SU-DHL-6 (cell line): ENCODE measurements around the gene SMOC2.

Experiments
- H2AFZ ChIP-seq: fragments of 200-600 bp; sonication (generic); 2 replicates; pipeline ENCODE4 v1.6.1; 2014; ENCODE audit warnings: low read depth, mild to moderate bottlenecking, moderate library complexity, mixed read lengths, antibody characterized with exemption, low read length; ENCODE audit not compliant: severe bottlenecking
- H3F3A ChIP-seq: fragments of 200-600 bp; shearing (Covaris generic); 2 replicates; pipeline ENCODE4 v1.6.0; 2016; ENCODE audit warnings: antibody characterized with exemption, mild to moderate bottlenecking; ENCODE audit not compliant: insufficient read depth
- H3K27ac ChIP-seq: fragments of 200-600 bp; sonication (generic); 2 replicates; pipeline ENCODE4 v1.5.1; 2016; ENCODE audit warnings: low read depth, mild to moderate bottlenecking, low read length, moderate library complexity, mixed read lengths
- H3K27me3 ChIP-seq: fragments of 200-600 bp; sonication (generic), shearing (Covaris generic); 2 replicates; pipeline ENCODE4 v1.6.0; 2014; ENCODE audit warnings: mild to moderate bottlenecking, low read length
- H3K36me3 ChIP-seq: fragments of 200-600 bp; sonication (generic); 2 replicates; pipeline ENCODE4 v1.6.1; 2014; ENCODE audit warnings: mild to moderate bottlenecking, low read length, mixed read lengths
- H3K4me2 ChIP-seq: fragments of 300-600, 200-600 bp; shearing (Covaris generic), sonication (generic); 2 replicates; pipeline ENCODE4 v1.6.0; 2014; ENCODE audit warnings: low read length, low read depth, mild to moderate bottlenecking; ENCODE audit not compliant: poor library complexity, severe bottlenecking
- H3K4me3 ChIP-seq: fragments of 200-600 bp; sonication (generic); 2 replicates; pipeline ENCODE4 v1.5.1; 2014; ENCODE audit warnings: antibody characterized with exemption, low read length, mild to moderate bottlenecking, mixed read lengths; ENCODE audit not compliant: insufficient read depth, poor library complexity, severe bottlenecking
- H3K79me2 ChIP-seq: fragments of 200-600 bp; sonication (generic); 2 replicates; pipeline ENCODE4 v1.6.1; 2014; ENCODE audit warnings: mild to moderate bottlenecking, low read length, moderate library complexity; ENCODE audit not compliant: insufficient read depth
- H3K9ac ChIP-seq: fragments of 200-600 bp; sonication (generic); 2 replicates; pipeline ENCODE4 v1.7.0; 2014; ENCODE audit warnings: mild to moderate bottlenecking, low read length
- H3K9me2 ChIP-seq: fragments of 200-600 bp; sonication (generic); replicated peaks from 2 replicates; pipeline ENCODE4 v1.6.1; 2014; ENCODE audit warnings: low read length; ENCODE audit not compliant: insufficient read depth
- H3K9me3 ChIP-seq: fragments of 200-600 bp; sonication (generic); 2 replicates; pipeline ENCODE4 v1.6.1; 2014; ENCODE audit warnings: low read length, mixed read lengths; ENCODE audit not compliant: insufficient read depth
- H4K20me1 ChIP-seq: fragments of 200-600 bp; sonication (generic); 2 replicates; pipeline ENCODE4 v1.6.1; 2014; ENCODE audit warnings: low read depth, mild to moderate bottlenecking, antibody characterized with exemption, low read length, moderate library complexity, mixed read lengths
- CTCF ChIP-seq: fragments of 200-600 bp; sonication (generic); IDR thresholded peaks from one replicate; pipeline ENCODE4 v1.5.1; 2017; ENCODE audit warnings: antibody characterized with exemption, mild to moderate bottlenecking, low read length, moderate library complexity; ENCODE audit not compliant: insufficient read depth, poor library complexity, severe bottlenecking
- EZH2phosphoT487 ChIP-seq: fragments of 200-600 bp; sonication (generic), shearing (Covaris generic); conservative IDR thresholded peaks from 2 replicates; pipeline ENCODE4 v1.6.1; 2018; ENCODE audit warnings: mild to moderate bottlenecking, antibody characterized with exemption, low read length, moderate library complexity, mixed read lengths

Gene SMOC2

GRCh38 chr6:168678588-168678987 is 237.6 kb downstream of the SMOC2 start:
- TF ChIP-seq EZH2phosphoT487 (no peak), CTCF (no peak)
- no peak overlapping the region for H3K4me3 ChIP-seq
- H4K20me1 ChIP-seq = no peaks in the 10 kb centered on the region
- H3K9me3 ChIP-seq = no peaks in the 10 kb centered on the region
- H3K79me2 ChIP-seq = no peaks in the 10 kb centered on the region
- no peak overlapping the region for H3K27ac ChIP-seq
- no peaks in the 10 kb centered on the region for H3K27me3 ChIP-seq
- no peaks in the 10 kb centered on the region for H3K9me2 ChIP-seq
- H3K9ac ChIP-seq = no peak overlapping the region
- no peak overlapping the region for H3K4me2 ChIP-seq
- no peak overlapping the region for H2AFZ ChIP-seq
- H3K36me3 ChIP-seq = no peaks in the 10 kb centered on the region
- no peaks in the 10 kb centered on the region for H3F3A ChIP-seq

GRCh38 chr6:168681748-168682147 is 240.8 kb downstream of the SMOC2 start:
- H3K27ac ChIP-seq = no peak overlapping the region
- H3K27me3 ChIP-seq = no peaks in the 10 kb centered on the region
- no peak overlapping the region for H3K4me2 ChIP-seq
- H3K4me3 ChIP-seq = no peak overlapping the region
- no peaks in the 10 kb centered on the region for H3K36me3 ChIP-seq
- no peak overlapping the region for H3K9ac ChIP-seq
- no peaks in the 10 kb centered on the region for H3F3A ChIP-seq
- H4K20me1 ChIP-seq = no peaks in the 10 kb centered on the region
- H3K9me3 ChIP-seq = no peaks in the 10 kb centered on the region
- H3K9me2 ChIP-seq = no peaks in the 10 kb centered on the region
- H2AFZ ChIP-seq = no peak overlapping the region
- TF ChIP-seq EZH2phosphoT487 = no peak
- no peak for TF ChIP-seq CTCF
- no peaks in the 10 kb centered on the region for H3K79me2 ChIP-seq

GRCh38 chr6:168683621-168684020 is 242.6 kb downstream of the SMOC2 start:
- no peak overlapping the region for H3K27ac ChIP-seq
- H3K9ac ChIP-seq = no peak overlapping the region
- H3F3A ChIP-seq = no peaks in the 10 kb centered on the region
- H4K20me1 ChIP-seq = no peaks in the 10 kb centered on the region
- H3K9me2 ChIP-seq = no peaks in the 10 kb centered on the region
- H3K27me3 ChIP-seq = no peaks in the 10 kb centered on the region
- H3K4me3 ChIP-seq = no peak overlapping the region
- TF ChIP-seq EZH2phosphoT487 (no peak), CTCF (no peak)
- H3K79me2 ChIP-seq = no peaks in the 10 kb centered on the region
- H3K9me3 ChIP-seq = no peaks in the 10 kb centered on the region
- H3K36me3 ChIP-seq = no peaks in the 10 kb centered on the region
- H3K4me2 ChIP-seq = no peak overlapping the region
- H2AFZ ChIP-seq = no peak overlapping the region

DNA sequence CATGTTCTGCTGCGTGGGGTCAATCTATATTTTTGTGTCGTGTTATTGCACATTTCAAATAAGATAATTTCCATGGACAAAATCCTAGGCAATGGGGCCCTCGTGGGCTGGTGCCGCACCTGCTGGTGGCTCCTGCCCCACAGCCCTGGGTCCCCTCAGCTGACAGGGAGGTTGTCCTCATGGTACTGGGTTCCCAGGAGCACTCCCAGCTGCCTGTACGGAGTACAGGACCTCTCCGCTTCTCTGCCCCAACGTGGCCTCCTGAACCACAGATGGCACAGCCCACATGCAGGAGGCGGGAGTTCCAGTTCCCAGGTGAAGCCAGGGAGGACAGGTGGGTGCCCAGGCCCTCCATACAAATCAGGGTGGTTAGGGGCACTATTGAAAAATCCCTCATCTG is 243.5 kb downstream of the SMOC2 start:
- Histone ChIP-seq H3K9me3 (no peaks in the 10 kb centered on the region), H2AFZ (no peak overlapping the region), H3K36me3 (no peaks in the 10 kb centered on the region), H3K4me3 (no peak overlapping the region), H3K27me3 (no peaks in the 10 kb centered on the region), H4K20me1 (no peaks in the 10 kb centered on the region), H3K9me2 (no peaks in the 10 kb centered on the region), H3F3A (no peaks in the 10 kb centered on the region), H3K9ac (no peak overlapping the region), H3K27ac (no peak overlapping the region), H3K4me2 (no peak overlapping the region), H3K79me2 (no peaks in the 10 kb centered on the region)
- TF ChIP-seq CTCF (no peak), EZH2phosphoT487 (no peak)
